Vagina (tissue), 2 donors: Measurements from ENCODE around the gene HIRA.

Source experiments
- CTCF ChIP-seq, 3 experiments: fragments of 450-650 bp in 2 of 3; fragments of 200-600 bp in 1 of 3; sonication (generic) in 1 of 3; IDR thresholded peaks; one replicate each; pipeline ENCODE4 v1.5.1; 2017 to 2019; ENCODE audit warnings: antibody characterized with exemption in 3 of 3, mild to moderate bottlenecking in 2 of 3, moderate library complexity in 2 of 3
- POLR2A ChIP-seq, 2 donors: fragments of 450-650 bp; IDR thresholded peaks; one replicate each; pipeline ENCODE4 v1.6.1; 2017; ENCODE audit warnings: antibody characterized with exemption in 2 of 2, mild to moderate bottlenecking in 2 of 2, moderate library complexity in 2 of 2

- TF ChIP-seq CTCF (IDR thresholded peaks at IDR 0.05) (no peak), POLR2A (IDR thresholded peaks at IDR 0.05) (no peak)
Observed at GRCh38 chr22:19463491-19464469, 32.2 kb upstream of the HIRA start.
